HG03025 (cell line): ENCODE measurements around the gene LRRC63.
"Not testable (repeated sequence)": the region's sequence is repeated elsewhere in the genome, so short reads cannot be mapped to it uniquely, and the experiment has no call there.

Experiments used
- ATAC-seq: cut with Tn5 transposase; IDR thresholded peaks from one replicate; pipeline ENCODE4 v1.9.1; 2021; ENCODE audit warnings: mild to moderate bottlenecking, moderate library complexity; ENCODE audit not compliant: unreplicated experiment, low FRiP score

The LRRC63 gene, protein sequence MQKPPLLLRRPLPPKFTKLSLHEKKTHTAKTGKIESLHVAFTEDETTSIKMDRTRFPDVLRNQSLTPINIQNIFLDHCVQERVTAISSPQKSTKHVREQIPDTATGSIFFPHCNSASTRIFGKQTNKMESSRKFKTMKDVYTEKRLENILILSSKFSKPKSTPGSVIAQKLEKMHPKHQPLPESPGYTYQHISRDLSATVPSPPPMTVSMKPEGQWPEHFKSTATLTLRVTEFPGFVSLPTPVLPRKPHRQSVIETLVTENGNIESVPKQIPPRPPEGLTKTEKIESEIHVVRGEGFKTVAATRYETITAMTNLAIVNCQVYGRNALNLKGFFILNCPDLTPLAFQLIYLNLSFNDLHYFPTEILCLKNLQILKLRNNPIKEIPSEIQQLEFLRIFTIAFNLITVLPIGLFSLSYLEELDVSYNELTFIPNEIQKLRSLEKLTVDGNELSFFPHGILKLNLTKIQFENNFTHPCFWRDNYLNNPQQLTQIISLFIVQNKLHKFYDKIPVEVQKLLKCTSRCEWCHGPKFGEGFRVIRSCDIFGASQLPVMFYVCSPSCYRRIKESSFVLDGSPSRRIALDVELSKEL

DNA sequence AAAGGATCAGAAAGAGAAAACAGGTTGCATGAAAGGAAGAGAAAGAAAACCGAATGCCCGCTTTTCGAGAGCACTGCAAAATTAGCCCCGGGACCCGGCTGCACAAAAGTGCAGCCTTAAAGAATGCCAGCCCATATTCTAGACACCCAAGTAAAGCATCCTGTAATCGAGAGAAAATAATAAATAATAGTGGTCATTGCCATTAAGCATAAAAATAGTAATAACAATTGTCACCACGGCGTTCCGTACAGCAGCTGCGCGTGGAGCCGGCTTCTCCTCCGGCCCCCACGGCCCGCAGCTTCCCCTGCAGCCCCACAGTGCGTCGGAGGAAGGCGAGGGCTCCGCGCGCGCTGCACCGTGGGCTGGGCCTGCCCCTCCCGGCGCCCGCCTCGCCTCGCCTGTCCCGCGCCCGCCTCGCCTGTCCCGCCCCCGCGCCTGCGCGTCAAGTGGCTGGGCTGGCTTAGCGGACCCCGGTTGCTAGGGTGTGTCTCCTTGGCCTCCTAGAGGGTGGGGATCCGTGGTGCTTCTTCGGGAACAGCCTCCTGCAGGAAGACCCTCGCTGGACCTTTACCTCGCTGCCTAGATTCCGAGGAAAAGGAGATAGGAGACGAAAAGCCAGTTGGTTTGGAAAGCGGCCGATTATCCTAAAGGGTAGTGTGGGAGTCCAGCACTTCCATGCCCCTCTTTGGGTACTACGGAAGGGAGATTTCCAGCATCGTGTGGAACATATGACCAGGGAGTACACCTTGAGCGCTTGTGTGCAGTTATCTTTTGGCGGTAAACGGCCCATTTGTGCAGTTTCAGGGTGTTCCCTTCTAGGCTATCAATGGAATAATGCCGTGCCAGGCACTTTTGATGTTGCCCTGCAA is at the start of gene LRRC63:
TSS of gene LRRC63 (plus strand) at position 446 of the 869 bp plus-strand sequence. CDS start 1,107 bp downstream, outside the sequence.
- peak; percentile 85 for ATAC-seq

DNA sequence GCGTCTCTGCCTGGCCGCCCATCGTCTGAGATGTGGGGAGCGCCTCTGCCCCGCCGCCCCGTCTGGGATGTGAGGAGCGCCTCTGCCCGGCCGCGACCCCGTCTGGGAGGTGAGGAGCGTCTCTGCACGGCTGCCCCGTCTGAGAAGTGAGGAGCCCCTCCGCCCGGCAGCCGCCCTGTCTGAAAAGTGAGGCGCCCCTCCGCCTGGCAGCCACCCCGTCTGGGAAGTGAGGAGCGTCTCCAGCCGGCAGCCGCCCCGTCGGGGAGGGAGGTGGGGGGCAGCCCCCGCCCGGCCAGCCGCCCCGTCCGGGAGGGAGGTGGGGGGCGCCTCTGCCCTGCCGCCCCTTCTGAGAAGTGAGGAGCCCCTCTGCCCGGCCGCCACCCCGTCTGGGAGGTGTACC is 49.0 kb upstream of the LRRC63 start:
- not testable (repeated sequence) for ATAC-seq

DNA sequence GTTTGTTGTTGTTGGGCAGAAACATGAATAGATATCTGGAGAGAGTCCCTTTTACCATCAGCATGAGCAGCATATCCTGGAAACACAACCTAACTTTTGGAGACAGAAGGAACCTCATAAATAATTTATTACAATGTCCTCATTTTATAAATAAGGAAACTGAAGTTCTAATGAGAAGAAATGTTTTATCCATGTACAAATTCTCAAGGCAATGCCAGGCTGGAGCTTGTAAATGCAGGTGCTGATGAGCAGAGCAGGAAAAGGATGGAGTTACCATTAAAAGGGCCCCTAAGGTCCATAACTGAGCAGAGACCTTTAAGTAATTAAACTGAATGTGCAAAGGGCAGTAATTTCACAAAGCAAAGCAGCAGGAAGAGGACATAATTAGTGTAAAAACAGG is 47.1 kb upstream of the LRRC63 start:
- ATAC-seq: no peak

DNA sequence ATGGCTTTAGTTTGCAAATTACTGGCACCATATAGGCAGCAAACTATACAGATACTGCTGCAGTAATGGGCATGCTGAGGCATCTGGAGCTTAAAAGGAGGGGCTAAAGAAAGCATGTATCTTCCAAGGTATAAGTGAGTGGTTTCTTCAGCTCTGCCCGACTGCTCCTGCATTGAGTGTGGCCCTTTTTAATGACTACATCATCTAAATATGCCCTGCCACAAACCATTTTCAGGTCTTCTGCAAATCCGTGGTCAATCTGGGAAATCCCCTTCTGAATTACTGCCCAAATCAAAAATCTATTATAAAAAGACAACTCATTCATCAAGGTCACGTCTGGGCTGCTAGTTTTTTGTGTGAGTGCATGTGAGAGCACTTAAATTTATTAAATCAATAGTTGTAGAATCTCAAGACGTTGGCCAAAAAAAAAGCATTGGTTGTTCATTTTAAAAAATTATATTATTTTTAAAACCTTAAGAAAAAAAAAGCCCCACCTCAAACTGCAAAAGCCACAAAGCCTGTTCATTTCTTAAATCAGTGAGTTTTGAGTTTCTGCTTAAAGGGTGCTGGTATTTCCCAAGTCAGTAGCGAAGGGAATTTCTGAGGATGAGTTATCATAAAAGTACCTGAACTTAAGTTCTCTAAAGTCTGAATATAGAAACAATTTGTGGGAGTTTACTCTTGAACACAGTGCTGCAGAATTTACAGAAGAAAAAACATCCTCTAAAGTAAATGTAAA is 46.1 kb upstream of the LRRC63 start:
- no peak for ATAC-seq

DNA sequence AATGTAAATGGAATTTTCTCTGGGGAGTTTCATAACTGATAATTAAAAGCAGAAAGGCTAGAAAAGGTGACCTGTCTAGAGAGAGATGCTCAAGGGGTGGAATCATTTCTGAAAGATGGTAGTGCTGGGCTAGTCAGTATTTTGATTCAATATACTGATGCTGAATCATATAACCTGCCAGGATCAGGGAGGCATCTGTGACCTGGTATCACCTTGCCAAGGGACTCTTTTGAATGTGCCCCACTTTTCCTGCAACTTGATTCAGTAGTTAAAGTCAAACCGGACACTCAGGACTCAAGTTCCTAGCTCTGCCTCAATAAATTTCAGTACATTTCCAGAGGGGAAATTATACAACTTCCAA is 45.5 kb upstream of the LRRC63 start:
- ATAC-seq: no peak

DNA sequence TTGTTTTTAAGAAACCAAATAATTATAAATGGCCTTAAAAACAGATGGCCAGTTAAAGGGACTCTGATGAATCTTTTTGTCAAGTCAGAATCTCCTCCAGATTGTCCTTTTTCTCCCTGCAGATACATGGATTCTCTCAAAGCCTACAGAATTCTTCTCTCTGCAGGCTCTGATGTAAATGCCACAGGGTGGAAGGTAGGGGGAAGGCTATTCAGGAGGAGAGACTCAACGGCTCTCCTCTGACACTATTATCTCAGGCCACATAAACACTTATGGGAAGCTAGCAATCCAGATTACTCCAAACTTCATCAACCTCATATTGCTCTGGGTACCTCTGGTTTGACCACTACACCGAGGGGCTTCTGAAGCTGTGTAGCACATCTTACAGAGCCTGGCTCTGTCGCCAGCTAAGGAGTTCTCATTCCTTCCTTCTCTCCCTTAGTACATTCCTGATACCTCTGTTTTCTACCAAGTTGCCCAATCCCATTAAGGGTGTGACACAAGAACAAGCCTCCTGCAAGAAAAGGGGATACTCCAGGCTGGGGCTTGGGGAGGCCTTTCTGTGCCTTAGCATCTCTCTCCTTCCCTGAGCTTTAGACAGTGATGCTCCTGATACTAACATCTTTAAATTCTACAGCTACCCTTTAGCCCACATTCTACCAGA is 44.6 kb upstream of the LRRC63 start:
- ATAC-seq: no peak

DNA sequence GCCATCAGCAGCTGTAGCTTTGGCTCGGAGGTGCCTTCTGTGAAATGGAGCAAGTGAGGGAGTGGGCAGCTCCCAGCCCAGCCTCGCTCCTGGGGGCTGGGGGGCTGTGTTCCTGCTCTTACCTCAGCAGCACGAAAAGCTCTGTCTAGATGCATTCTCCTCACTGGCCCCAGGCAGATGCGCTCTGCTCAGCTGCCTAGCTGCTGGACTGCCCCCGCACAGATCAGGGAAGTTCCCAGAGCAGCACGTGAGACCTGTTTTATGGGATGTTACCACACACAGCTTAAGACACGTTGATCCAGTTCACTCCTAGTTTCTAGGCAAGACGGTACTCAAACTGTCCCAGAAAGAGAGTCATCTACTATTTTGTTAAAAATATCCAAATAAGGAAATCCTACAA is 43.4 kb upstream of the LRRC63 start:
- no peak for ATAC-seq

DNA sequence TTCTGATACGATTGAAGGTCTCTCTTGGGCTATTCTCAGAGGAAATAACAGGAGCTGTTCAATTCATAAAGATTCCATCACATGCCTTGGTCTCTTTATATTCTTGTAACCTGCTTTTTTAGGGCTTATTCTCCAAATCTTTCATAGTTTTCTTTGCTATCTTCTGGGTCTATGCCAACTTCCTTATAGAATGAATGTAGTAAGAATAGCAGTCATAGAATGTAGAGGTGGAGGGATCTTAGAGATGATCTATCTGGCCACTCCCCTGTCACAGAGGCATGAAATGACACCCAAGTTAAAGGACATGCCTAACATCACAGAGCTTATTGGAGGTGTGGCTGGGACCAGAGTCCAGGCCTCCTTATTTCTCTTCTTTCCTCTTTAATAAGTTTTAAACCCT is 42.9 kb upstream of the LRRC63 start:
- ATAC-seq: no peak

DNA sequence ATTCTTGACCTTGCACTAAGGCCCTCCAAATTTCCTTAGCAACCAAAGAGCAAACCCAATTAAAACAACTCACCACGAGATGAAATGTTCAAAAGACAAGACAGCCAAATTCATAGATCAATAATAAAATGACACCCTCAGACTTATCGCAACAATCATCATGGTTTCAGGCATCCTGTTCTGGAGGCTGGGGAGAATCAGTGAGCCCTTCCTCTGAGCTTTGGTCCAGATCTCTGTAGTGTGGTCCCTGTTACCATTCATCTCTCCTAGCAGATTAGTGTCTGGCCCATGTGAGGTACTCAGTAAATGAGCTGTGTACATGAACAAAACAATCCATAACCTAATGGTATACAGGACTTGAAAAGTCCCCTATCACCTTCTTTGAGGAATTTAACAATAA is 42.0 kb upstream of the LRRC63 start:
- no peak for ATAC-seq

DNA sequence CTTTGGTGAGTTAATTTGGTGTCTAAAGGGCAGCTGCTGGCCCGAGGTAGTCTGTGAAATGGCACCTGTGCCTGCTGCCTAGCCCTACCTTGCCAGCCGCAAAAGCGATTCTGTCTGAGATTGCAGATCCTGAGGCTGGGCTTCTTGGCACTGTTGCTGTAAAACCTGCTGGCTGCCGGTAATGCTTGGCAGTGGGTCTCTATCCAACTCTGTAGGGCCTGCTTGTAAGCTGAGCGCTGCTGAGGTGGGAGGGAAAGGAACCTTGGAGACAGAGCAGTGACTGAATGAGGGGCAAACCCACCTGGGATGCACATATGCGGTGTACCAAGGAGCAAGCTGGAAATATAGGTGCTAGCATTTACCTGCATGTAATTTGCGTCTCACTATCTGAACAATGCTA is 41.5 kb upstream of the LRRC63 start:
- no peak for ATAC-seq

DNA sequence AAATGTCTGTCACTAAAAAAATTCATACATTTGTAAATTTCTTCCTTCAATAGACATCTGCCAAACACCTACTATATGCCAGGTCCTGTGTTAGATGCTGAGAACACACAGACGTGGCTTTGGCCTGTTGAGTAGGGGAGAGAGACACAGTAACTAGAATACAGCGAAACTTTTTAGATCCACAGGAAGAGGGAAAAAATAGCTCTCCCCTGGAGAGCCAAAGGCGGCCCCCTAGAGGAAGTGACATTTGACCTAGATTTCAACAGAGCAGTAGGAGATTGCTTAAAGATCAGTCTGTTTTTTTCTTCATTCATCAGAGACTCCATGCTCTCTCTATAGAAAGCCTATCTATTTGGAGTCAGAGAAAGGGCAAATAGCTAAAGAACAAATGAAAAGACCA is 41.0 kb upstream of the LRRC63 start:
- ATAC-seq: no peak

DNA sequence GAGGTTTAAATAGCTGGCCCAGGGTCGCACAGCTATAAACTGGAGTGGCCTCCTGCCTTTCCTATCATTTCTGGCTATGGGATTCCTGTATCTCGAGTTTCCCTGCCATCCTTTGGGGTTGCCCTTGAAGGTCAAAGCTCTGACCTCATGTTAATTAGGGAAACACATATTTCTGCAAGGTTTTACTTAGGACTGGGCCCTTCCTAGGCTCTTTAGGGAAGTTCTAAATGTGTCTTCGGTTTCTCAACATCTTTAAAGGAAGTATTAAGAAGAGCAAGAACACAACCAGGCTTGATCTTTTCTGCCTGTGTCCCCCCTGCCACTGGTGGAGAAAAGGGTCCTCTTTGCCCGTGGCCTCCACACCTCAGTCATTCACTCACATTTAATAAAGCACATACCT is 40.5 kb upstream of the LRRC63 start:
- no peak for ATAC-seq

DNA sequence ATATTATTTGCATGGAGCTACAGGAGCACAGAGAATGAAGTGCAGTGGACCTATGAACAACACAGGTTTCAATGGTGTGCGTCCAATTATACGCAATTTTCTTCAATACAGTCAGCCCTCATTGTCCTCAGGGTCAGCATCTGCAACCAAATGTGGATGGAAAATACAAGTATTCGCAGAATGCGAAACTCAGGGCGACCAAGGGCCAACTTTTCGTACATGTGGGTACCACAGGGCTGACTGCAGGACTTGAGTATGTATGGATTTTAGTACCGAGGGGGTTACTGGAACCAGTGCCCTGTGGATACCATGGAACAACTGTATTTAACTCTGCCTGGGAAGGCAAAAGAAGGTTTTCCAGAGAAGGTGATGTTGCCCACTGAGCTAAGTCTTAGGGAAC is 40.0 kb upstream of the LRRC63 start:
- no peak for ATAC-seq

DNA sequence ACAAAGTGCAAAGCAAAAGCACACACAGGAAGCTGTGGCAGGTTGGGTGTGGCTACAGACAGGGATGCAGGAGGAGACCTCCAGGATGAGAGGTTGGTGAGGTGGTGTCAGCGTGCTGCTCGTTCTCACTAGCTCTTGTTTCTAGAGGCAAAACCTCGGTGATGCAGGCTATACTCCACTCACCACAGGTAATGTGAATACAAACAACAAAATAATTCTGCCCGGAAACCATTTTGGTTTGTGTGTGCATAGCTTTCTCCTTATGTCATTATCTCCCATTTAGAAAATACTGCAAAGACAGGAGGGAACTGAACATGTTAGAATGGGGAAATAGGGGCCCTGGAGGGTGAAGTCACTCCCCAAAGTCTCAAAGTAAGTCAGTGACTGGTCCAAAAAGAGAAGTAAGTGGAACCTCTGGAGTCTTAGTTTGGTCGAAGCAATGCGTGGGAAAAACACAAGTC is 39.2 kb upstream of the LRRC63 start:
- no peak for ATAC-seq

DNA sequence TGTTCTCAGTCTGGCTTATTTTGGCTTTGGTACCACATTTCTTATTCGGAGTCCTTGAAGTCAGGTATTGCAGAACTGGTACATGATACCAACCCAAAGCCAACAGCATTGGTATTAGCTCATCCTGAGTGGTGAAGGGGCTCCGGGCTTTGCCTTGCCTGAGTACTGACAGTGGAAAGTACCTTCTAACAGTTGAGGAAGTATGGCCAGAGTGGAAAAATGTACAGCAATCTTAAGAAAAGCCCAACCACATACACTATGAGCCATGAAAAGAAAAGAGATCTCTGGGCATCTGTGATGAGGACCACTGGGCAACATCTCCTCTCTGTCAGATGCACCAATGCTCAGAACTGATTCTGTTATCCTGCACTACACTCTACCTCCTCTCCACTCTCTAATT is 38.1 kb upstream of the LRRC63 start:
- no peak for ATAC-seq

DNA sequence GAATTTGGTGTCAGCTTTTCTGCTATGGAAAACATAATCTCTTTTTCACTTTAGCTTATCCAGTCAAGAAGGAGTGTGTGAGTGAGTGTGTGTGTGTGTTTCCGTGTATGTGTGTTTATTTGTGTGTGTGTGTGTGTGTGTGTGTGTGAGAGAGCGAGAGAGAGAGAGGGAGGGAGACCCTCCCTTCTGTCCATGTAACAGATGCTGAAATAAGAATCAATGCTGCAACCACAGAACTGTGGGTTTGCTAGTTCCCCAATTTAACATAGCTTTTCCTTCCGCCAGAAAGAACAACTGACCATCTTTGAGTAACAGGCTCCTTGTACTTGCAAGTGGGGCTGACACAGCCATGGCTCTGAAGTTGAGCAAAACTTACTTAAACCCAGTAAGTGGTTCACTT is 35.0 kb upstream of the LRRC63 start:
- ATAC-seq: peak; percentile 35

DNA sequence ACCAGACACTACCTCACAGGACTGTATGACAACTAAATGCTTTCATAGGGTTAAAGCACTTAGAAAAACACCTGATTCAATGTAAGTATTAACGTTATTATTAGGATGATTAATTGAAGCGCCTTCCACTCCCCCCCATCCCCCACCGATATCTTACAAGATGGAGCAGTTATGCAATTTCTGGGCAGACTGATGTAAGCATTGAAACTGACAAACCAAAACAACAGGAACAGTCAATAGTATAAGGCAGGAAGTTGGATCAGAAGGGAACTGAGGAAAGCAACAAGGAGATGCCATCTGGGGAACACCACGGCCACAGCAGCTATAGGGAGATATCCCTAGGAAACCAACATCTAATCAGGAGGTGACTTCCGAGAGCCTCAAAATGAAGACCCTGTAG is 33.6 kb upstream of the LRRC63 start:
- ATAC-seq: no peak

DNA sequence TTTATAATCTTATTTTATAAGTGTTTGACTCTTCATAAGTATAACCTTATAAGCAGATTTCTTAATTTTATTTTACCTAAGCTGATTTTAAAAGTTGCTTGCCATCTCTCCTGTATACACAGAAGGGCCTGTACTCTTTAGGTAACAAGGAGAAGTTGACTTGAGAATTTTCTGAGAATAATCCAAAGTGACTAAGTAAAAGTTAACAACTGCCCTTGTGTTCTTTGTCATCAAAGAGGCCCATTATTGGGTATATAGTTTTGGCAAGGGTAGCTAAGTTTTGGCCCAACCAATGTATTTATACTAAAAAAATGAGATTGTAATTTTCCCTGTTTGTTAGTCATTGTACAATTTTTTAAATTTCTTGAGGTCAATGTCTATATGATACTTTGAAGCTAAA is 32.9 kb upstream of the LRRC63 start:
- ATAC-seq: no peak

DNA sequence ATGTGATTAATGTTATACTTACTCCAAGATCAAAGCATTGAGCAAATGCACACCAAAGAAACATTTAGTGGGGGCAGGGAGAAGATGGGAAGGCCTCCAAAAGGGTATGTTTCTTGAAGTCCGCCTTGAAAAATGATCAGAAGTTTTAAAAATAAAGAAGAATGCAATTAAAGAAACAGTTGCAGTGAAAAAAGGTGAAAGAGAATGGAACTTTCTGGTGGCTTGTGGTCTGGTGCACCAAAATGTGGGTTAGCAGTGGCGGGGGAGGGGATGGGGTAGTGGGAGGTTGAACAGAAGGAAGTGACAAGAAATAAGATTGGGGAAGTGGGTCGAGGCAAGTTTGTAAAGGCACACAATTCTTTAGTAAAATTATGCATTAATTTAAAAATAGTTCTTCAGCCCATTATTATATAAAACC is 32.2 kb upstream of the LRRC63 start:
- ATAC-seq: no peak
